AG09309 (cell line): ENCODE data around the gene RHBDD3.

ENCODE experiments used
- DNase-seq: peaks from one replicate; pipeline ENCODE4 v3.0.0-alpha.2; 2010; ENCODE audit warnings: low read depth
- H3K4me3 ChIP-seq: 2 replicates; pipeline ENCODE4 v1.5.1; 2011; ENCODE audit warnings: mild to moderate bottlenecking, low read depth, low read length, moderate library complexity; ENCODE audit not compliant: control insufficient read depth
- TF ChIP-seq, protein P1 (sequence below): IDR thresholded peaks from 2 replicates; pipeline ENCODE4 v1.5.1; 2011; ENCODE audit warnings: mild to moderate bottlenecking, low read depth, low read length, inconsistent platforms; ENCODE audit not compliant: insufficient read depth, control insufficient read depth; ENCODE audit errors: missing control alignments

RHBDD3 gene

DNA sequence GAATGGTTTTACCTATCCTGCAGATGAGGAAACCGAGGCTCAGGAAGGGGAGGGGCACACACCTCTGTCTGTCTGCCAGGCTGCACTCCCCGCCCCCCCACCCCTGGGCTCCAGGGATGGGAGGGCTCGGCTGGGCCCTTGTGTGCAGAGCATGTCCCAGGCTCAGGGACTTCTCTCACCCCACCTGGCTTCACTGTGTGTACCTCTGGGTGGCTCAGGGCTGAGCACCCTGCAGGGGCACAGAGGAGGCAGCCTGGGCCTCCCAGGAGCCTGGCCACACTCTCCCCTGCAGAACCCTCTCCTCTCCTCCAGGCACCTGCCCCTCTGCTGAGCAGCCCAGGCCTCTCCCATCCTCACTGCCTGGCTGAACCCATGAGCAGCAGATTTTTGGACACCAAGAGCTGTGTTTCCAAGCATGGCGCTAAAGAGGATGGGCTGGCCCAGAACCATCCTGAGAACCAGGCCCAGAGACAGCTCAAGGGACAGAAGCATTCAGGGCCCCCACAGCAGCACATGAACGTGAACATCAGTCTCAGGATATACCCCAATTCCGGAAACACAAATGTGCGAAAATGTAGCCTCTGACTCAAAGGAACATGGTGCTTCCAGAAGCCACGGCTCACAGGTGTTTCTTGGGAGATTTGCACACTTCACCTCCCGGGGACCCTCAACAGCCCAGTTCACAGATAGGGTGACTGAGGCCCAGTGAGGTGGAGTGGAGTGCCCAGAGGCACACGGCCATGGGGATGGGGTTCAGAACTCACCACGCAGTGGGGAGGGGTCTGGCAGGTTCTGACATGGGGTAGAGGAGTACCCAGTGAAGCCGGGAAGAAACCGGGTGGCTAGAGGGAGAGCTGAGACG, 51.5 kb downstream of the RHBDD3 start:
- TF ChIP-seq, protein P1, sequence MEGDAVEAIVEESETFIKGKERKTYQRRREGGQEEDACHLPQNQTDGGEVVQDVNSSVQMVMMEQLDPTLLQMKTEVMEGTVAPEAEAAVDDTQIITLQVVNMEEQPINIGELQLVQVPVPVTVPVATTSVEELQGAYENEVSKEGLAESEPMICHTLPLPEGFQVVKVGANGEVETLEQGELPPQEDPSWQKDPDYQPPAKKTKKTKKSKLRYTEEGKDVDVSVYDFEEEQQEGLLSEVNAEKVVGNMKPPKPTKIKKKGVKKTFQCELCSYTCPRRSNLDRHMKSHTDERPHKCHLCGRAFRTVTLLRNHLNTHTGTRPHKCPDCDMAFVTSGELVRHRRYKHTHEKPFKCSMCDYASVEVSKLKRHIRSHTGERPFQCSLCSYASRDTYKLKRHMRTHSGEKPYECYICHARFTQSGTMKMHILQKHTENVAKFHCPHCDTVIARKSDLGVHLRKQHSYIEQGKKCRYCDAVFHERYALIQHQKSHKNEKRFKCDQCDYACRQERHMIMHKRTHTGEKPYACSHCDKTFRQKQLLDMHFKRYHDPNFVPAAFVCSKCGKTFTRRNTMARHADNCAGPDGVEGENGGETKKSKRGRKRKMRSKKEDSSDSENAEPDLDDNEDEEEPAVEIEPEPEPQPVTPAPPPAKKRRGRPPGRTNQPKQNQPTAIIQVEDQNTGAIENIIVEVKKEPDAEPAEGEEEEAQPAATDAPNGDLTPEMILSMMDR, result no peak
- no peak overlapping the region for H3K4me3 ChIP-seq
- no peak for DNase-seq

DNA sequence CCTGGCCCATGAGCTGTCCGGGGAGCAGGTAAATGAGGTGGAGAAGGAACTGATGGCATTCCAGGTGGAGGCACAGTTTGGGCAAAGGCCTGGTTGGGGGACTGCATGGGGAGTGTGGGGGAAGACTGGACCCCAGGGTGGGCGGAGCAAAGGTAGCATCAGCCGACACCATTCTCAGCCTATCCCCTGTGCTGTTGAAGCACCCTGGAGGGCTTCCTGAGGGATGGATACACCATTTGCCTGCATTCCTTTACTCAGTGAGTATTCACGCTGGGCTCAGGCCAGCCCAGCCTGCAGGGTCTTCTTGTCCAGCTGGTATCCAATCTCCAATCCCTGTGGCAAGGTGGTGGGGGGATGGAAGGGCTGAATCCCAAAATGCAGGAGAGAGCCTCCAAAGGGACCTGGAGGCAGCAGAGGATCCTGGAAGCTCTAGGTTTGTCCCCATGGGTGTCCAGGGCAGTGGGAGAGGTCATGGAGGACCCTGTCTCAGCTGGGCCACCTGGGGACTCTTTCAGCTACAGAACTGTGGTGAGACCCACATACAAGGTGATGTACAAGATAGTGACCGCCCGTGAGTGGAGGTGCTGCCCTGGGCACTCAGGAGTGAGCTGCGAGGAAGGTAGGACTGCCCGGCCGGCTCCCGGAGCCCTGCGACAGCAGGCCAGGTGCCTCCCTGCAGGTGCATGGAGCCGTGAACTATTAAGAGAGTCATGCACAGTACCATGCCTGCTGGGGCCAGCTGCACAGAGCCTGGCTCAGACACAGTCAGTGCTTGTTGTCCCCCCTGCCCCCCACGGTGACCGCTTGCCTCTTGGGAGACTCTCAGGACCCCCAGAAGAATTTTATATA, 52.5 kb downstream of the RHBDD3 start:
- DNase-seq, result no peak
- H3K4me3 ChIP-seq, result no peak overlapping the region
- TF ChIP-seq, protein P1, result no peak

DNA sequence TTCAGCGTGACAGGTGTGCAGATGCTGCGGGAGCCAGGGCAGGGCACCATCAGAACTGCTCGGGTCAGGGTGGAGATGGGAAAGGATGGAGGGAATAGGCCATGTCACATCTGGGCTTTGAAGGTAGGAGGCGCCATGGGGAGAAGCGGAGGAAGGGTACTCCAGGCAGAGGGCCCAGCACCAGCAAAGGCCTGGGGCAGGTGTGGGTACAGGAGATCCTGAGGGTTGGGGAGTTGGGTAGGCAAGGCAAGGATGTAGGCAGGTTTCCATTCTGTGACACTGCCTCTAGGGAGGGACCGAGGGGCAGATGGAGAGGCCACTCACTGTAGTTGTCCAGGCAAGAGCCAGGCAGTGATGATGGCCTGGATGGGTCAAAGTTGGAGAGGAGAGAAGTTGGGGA, 53.5 kb downstream of the RHBDD3 start:
- no peak for DNase-seq
- TF ChIP-seq, protein P1, result no peak
- H3K4me3 ChIP-seq, result no peak overlapping the region

DNA sequence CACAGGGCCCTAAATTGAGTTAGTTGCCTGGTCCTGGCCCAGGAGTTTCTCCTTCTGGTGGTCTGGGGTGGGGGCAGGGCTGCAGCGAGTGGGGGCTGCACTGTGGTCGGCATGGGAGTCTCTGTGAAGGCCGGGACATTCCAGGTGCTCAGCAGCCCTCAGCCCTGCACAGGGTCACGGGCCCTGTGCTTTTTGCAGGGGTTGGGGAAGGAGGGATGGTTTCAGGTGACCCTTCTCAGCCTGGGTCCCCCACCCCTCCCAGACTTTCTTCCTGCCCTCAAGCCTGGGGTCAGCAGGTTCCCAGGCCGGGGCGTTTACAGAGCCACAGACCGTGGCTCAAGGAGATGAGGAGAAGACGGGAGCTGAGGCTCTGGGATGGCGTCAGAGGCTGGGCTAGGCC, 54.3 kb downstream of the RHBDD3 start:
- TF ChIP-seq, protein P1, result no peak
- H3K4me3 ChIP-seq, result no peak overlapping the region
- no peak for DNase-seq

DNA sequence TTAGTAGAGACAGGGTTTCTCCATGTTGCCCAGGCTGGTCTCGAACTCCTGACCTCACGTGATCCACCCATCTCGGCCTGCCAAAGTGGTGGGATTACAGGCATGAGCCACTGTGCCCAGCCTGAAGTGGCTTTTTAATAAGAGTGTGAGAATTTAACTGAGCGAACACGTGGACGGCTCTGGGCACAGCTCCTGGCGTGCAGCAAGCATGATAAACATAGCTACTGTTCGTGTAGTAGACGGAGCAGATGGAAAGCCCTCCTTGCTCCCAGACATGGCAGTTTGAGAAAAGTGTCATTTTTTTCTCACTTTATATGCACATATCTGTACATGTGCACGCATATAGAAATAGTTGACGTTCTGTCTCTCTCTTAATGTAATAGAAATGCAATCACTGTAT, 55.0 kb downstream of the RHBDD3 start:
- no peak overlapping the region for H3K4me3 ChIP-seq
- no peak for DNase-seq
- TF ChIP-seq, protein P1, result no peak

DNA sequence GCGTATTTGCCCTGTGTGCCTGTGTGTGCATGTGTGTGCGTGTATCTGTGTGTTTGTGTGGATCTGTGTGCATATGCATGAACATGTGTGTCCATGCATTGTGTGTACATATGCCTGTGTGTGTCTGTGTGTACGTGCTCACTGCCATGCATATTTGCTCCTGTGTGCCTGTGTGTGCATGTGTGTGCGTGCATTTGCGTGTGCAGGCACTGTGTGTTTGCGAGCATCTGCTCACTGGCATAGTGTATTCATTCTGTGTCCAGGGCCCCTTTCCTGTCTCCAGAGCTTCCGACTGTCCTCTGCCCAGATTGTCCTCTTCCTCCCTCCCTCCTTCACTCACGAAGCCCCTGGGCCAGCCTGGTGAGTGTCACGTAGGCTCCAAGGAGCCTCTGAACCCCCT, 56.3 kb downstream of the RHBDD3 start:
- H3K4me3 ChIP-seq, result no peak overlapping the region
- TF ChIP-seq, protein P1, result no peak

More for the DNA sequence above, 56.3 kb downstream of the RHBDD3 start:
- no peak for DNase-seq
